ENCODE data around the gene EIF5. TPM values are rescaled to one million over a fixed set of nuclear protein-coding genes. Genes with fewer than 3 reads are reported as not detected.
"Not testable (repeated sequence)": the region's sequence is repeated elsewhere in the genome, so short reads cannot be mapped to it uniquely, and the experiment has no call there.

EIF5 gene
- total and polyA plus RNA-seq, 2 of the 8 experiments (the other 6 are each of a cell fraction or from before 2014, with no cell fraction given): 179 to 323 TPM

GRCh38 chr14:103356024-103356682 lies 22.1 kb downstream of the EIF5 start (continued):
- no peak for TF ChIP-seq KDM1A (IDR thresholded peaks at IDR 0.05; ENCODE audit: borderline replicate concordance, low read length)
- TF ChIP-seq ATF3 (IDR thresholded peaks at IDR 0.05; ENCODE audit: insufficient read depth, low read depth, low read length): no peak

- not testable (repeated sequence) for H3K23me2 ChIP-seq (ENCODE audit: low read depth, low read length); H3K4me2 ChIP-seq (ENCODE audit: insufficient read depth in 1 of 2, low read depth in 2 of 2, low read length in 2 of 2); DNase-seq (ENCODE audit: low read depth in 1 of 2, low spot score in 2 of 2); H2BK12ac ChIP-seq (ENCODE audit: low read depth, low read length); H3K79me2 ChIP-seq (ENCODE audit: control insufficient read depth in 1 of 2, insufficient read depth in 2 of 2, low read length in 2 of 2); H2AK5ac ChIP-seq (ENCODE audit: low read depth, low read length); H3K4ac ChIP-seq (replicated peaks; ENCODE audit: insufficient read length, low read depth, low read length); H2BK120ac ChIP-seq (replicated peaks; ENCODE audit: low read depth, low read length); H3K56ac ChIP-seq (replicated peaks; ENCODE audit: insufficient read length, low read depth, low read length); H3K36me3 ChIP-seq (ENCODE audit: control insufficient read depth in 2 of 4, insufficient read depth in 4 of 4, low read length in 3 of 4); H3K27ac ChIP-seq (ENCODE audit: low read depth, low read length); H4K8ac ChIP-seq (ENCODE audit: extremely low read depth, insufficient read depth, low read length); H4K91ac ChIP-seq (replicated peaks; ENCODE audit: insufficient read length, low read length); H3K27me3 ChIP-seq (replicated peaks in 1 of 4; ENCODE audit: control insufficient read depth in 3 of 4, extremely low read depth in 1 of 4, insufficient read depth in 3 of 4, low read length in 3 of 4); H3K23ac ChIP-seq (ENCODE audit: insufficient read length); FAIRE-seq; H3K79me1 ChIP-seq (ENCODE audit: low read depth, low read length); H2BK15ac ChIP-seq (ENCODE audit: low read length); H3K9ac ChIP-seq (replicated peaks in 1 of 4; ENCODE audit: extremely low read depth in 1 of 4, low read depth in 3 of 4, low read length in 3 of 4); H3K18ac ChIP-seq (ENCODE audit: extremely low read depth, low read length); H3K9me3 ChIP-seq (ENCODE audit: insufficient read depth in 2 of 2, low read depth in 1 of 2, low read length in 1 of 2); H3K14ac ChIP-seq (ENCODE audit: insufficient read length); H4K5ac ChIP-seq (ENCODE audit: insufficient read length, low read depth, low read length); H4K20me1 ChIP-seq (replicated peaks in 1 of 2; ENCODE audit: control insufficient read depth in 1 of 2, insufficient read depth in 2 of 2, low read length in 2 of 2); H2AFZ ChIP-seq (ENCODE audit: low read length); H2BK20ac ChIP-seq (ENCODE audit: low read length); H3K4me3 ChIP-seq (ENCODE audit: extremely low read depth in 1 of 4, insufficient read depth in 2 of 4, low read depth in 3 of 4, low read length in 4 of 4)
- Histone ChIP-seq H2BK5ac (ENCODE audit: low read depth, low read length) (peak overlapping the region; percentile 85; the same call in 1 of the 2 replicates), H3K4me1 (replicated peaks in 1 of 4; ENCODE audit: control insufficient read depth in 3 of 4, insufficient read depth in 4 of 4, low read length in 3 of 4) (peaks cover 3 to 13% (median 3%) of the 10 kb centered on the region in 4 experiments; a peak in 6 of 7 replicates)
- ChIA-PET CTCF (ENCODE audit: partially characterized antibody) (interaction anchor here (1.2 to 2.5 kb wide), 5 partner anchors 10 to 253 kb away, joined by 3 to 7 read pairs (median 6); no protein-coding TSS in a partner anchor), POLR2A (ENCODE audit: partially characterized antibody) (interaction anchor here (0.8 to 8.7 kb wide), 7 partner anchors 13 to 201 kb away, joined by 3 to 132 read pairs (median 4); partner anchors contain the start of genes CKB and EIF5)
- 80% methylated on average over 9 of the region's 10 CpGs; no CpG with 5 or more reads in 1 of the 2 experiments for WGBS, 2 experiments (ENCODE audit: extremely low coverage in 1 of 2, insufficient coverage in 1 of 2, insufficient read length in 1 of 2, insufficient replicate concordance in 2 of 2, low coverage in 1 of 2, low lambda C conversion rate in 2 of 2, missing lambda C conversion rate in 1 of 2)
These were observed 23.5 kb downstream of the EIF5 start for GRCh38 chr14:103357552-103357951.
